ENCODE measurements around the gene PROSER3. TPM values are rescaled to one million over a fixed set of nuclear protein-coding genes. Genes with fewer than 3 reads are reported as not detected.

Gene PROSER3
- total RNA-seq, 4 donors from 2014 or later, result 3.7 to 9.7 (median 8.6) TPM

- Histone ChIP-seq H3K4me3 (peak overlapping the region; percentile 68 to 92 (median 84)), H3K27ac (peak overlapping the region in 2 of 4 donors; percentile 67 to 76), H3K36me3 (peaks cover 0 to 31% (median 0%) of the 10 kb centered on the region in 3 donors), H3K27me3 (no peaks in the 10 kb centered on the region), H3K9me3 (no peaks in the 10 kb centered on the region), H3K4me1 (peaks cover 10 to 31% (median 13%) of the 10 kb centered on the region in 3 donors)
- intact Hi-C loops (cut with DNase I), result no loop called here
- WGBS, 2 donors, result 12 to 20% methylated on average over 5 to 7 of the region's 13 CpGs
- DNase-seq, result no peak
- TF ChIP-seq POLR2A (IDR thresholded peaks at IDR 0.05), result no peak
- no peak for TF ChIP-seq CTCF (IDR thresholded peaks at IDR 0.05)
Observed at GRCh38 chr19:35776102-35776788, 18.3 kb downstream of the PROSER3 start.

GRCh38 chr19:35777086-35777841 lies 19.3 kb downstream of the PROSER3 start:
- H3K27me3 ChIP-seq, result no peaks in the 10 kb centered on the region
- peaks cover 0 to 41% (median 0%) of the 10 kb centered on the region in 3 donors for H3K36me3 ChIP-seq
- intact Hi-C loops (cut with DNase I), result no loop called here
- TF ChIP-seq POLR2A (IDR thresholded peaks at IDR 0.05) (no peak), CTCF (IDR thresholded peaks at IDR 0.05) (no peak)
- no peak overlapping the region for H3K27ac ChIP-seq
- peaks cover 10 to 31% (median 13%) of the 10 kb centered on the region in 3 donors for H3K4me1 ChIP-seq
- WGBS, 2 donors, result 75 to 77% methylated on average over 11 to 13 of the region's 19 CpGs
- H3K9me3 ChIP-seq, result no peaks in the 10 kb centered on the region
- no peak overlapping the region for H3K4me3 ChIP-seq
- no peak for DNase-seq

- no peak for DNase-seq
- intact Hi-C loops (cut with DNase I), result no loop called here
- Histone ChIP-seq H3K9me3 (no peaks in the 10 kb centered on the region), H3K27me3 (no peaks in the 10 kb centered on the region), H3K4me3 (no peak overlapping the region), H3K36me3 (peaks cover 0 to 48% (median 0%) of the 10 kb centered on the region in 3 donors), H3K4me1 (peaks cover 10 to 25% (median 13%) of the 10 kb centered on the region in 3 donors), H3K27ac (no peak overlapping the region)
- TF ChIP-seq POLR2A (IDR thresholded peaks at IDR 0.05), result no peak
- no peak for TF ChIP-seq CTCF (IDR thresholded peaks at IDR 0.05)
- WGBS, 2 donors, result 88 to 91% methylated on average over 4 to 5 of the region's 7 CpGs
Observed at GRCh38 chr19:35777961-35778360, 20.0 kb downstream of the PROSER3 start.

GRCh38 chr19:35779033-35779432 lies 21.1 kb downstream of the PROSER3 start:
- H3K9me3 ChIP-seq, result no peaks in the 10 kb centered on the region
- H3K4me3 ChIP-seq, result no peak overlapping the region
- peaks cover 0 to 52% (median 0%) of the 10 kb centered on the region in 3 donors for H3K36me3 ChIP-seq
- no peaks in the 10 kb centered on the region for H3K27me3 ChIP-seq
- peaks cover 10 to 19% (median 13%) of the 10 kb centered on the region in 3 donors for H3K4me1 ChIP-seq
- no peak overlapping the region for H3K27ac ChIP-seq
- TF ChIP-seq POLR2A (IDR thresholded peaks at IDR 0.05) (no peak), CTCF (IDR thresholded peaks at IDR 0.05) (no peak)
- 88 to 90% methylated on average over 8 of the region's 8 CpGs for WGBS, 2 donors
- no peak for DNase-seq
- intact Hi-C loops (cut with DNase I), result no loop called here

- no peak overlapping the region for H3K4me3 ChIP-seq
- peaks cover 5 to 13% (median 8%) of the 10 kb centered on the region in 3 donors for H3K4me1 ChIP-seq
- 89 to 100% methylated on average over 3 to 16 of the region's 16 CpGs for WGBS, 2 donors
- H3K27ac ChIP-seq, result no peak overlapping the region
- peaks cover 0 to 62% (median 0%) of the 10 kb centered on the region in 3 donors for H3K36me3 ChIP-seq
- TF ChIP-seq CTCF (IDR thresholded peaks at IDR 0.05) (no peak), POLR2A (IDR thresholded peaks at IDR 0.05) (no peak)
- no peaks in the 10 kb centered on the region for H3K9me3 ChIP-seq
- intact Hi-C loops (cut with DNase I), result no loop called here
- no peaks in the 10 kb centered on the region for H3K27me3 ChIP-seq
- DNase-seq, result no peak
Observed at GRCh38 chr19:35780058-35780457, 22.1 kb downstream of the PROSER3 start.
